ENCODE measurements around the gene ENKUR.

DNA sequence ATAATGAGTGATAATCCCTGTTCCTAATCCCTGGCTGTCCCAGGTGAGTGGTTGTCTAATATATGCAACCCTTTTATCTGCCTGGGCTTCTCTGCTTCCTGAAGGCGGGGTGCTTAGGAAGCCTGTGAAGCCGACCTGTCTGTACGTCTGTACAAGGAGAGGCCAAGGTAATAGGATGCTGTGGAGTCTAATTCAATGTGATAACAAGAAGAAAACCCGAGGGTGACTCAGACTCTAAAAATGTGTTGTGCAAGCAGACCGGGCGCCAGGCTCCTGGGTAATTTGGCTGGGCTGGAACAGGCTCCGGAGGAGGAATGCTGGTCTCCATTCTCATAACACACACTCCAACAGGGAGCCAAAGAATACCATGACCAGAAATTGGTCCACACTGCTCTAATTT is 44.0 kb upstream of the ENKUR start:
- TF ChIP-seq, protein P1, sequence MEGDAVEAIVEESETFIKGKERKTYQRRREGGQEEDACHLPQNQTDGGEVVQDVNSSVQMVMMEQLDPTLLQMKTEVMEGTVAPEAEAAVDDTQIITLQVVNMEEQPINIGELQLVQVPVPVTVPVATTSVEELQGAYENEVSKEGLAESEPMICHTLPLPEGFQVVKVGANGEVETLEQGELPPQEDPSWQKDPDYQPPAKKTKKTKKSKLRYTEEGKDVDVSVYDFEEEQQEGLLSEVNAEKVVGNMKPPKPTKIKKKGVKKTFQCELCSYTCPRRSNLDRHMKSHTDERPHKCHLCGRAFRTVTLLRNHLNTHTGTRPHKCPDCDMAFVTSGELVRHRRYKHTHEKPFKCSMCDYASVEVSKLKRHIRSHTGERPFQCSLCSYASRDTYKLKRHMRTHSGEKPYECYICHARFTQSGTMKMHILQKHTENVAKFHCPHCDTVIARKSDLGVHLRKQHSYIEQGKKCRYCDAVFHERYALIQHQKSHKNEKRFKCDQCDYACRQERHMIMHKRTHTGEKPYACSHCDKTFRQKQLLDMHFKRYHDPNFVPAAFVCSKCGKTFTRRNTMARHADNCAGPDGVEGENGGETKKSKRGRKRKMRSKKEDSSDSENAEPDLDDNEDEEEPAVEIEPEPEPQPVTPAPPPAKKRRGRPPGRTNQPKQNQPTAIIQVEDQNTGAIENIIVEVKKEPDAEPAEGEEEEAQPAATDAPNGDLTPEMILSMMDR (IDR thresholded peaks at IDR 0.05): no peak
- TF ChIP-seq POLR2AphosphoS5 (IDR thresholded peaks at IDR 0.05; ENCODE audit: low read depth, low read length): no peak
- TF ChIP-seq SIN3A (IDR thresholded peaks at IDR 0.05; ENCODE audit: borderline replicate concordance, insufficient read depth, low read depth, low read length): no peak
